ENCODE measurements around the gene MRC1. TPM values are rescaled to one million over a fixed set of nuclear protein-coding genes. Genes with fewer than 3 reads are reported as not detected.

Gene MRC1
- polyA plus RNA-seq, 1 donor (not counting 4 experiments of a cell fraction or from before 2014, with no cell fraction given) = 0.01 TPM

GRCh38 chr10:17915181-17915580 is 106.0 kb downstream of the MRC1 start:
- TF ChIP-seq CTCF (optimal IDR thresholded peaks at IDR 0.05 in 1 of 3, IDR thresholded peaks at IDR 0.05 in 1 of 3, conservative IDR thresholded peaks at IDR 0.05 in 1 of 3; ENCODE audit: extremely low read depth in 1 of 3, insufficient read depth in 2 of 3, low read length in 3 of 3) (no peak), EZH2 (IDR thresholded peaks at IDR 0.05; ENCODE audit: low read length) (no peak)
- Histone ChIP-seq H3K9ac (ENCODE audit: control insufficient read depth, extremely low read depth, insufficient read depth, low read length) (no peak overlapping the region), H3K9me3 (ENCODE audit: control insufficient read depth, low read depth, low read length) (no peaks in the 10 kb centered on the region), H3K4me3 (ENCODE audit: control insufficient read depth in 2 of 3, extremely low read depth in 1 of 3, insufficient read depth in 2 of 3, low read depth in 1 of 3, low read length in 3 of 3) (no peak overlapping the region), H3K27me3 (ENCODE audit: control insufficient read depth, extremely low read depth, insufficient read depth, low read length) (no peaks in the 10 kb centered on the region), H4K20me1 (ENCODE audit: control insufficient read depth, extremely low read depth, insufficient read depth, low read length) (no peaks in the 10 kb centered on the region), H3K36me3 (ENCODE audit: control insufficient read depth in 2 of 2, extremely low read depth in 1 of 2, insufficient read depth in 2 of 2, low read length in 2 of 2) (no peaks in the 10 kb centered on the region), H3K9me1 (ENCODE audit: control insufficient read depth, extremely low read depth, insufficient read depth, low read length) (no peaks in the 10 kb centered on the region), H3K27ac (ENCODE audit: control insufficient read depth, insufficient read depth, low read length) (no peak overlapping the region), H3K4me2 (ENCODE audit: control insufficient read depth, extremely low read depth, insufficient read depth, low read depth, low read length) (no peak overlapping the region), H3K4me1 (ENCODE audit: control insufficient read depth, extremely low read depth, insufficient read depth, low read length) (no peaks in the 10 kb centered on the region), H3K79me2 (ENCODE audit: control insufficient read depth, insufficient read depth, low read length) (no peaks in the 10 kb centered on the region), H2AFZ (ENCODE audit: control insufficient read depth, low read length) (no peak overlapping the region)
- dilution Hi-C loops (cut with MboI; ENCODE audit: extremely low pct_ligation_motif_present, low sequenced_read_pairs) = no loop called here
- no peak for DNase-seq (ENCODE audit: low read depth, low spot score)
- no peak for FAIRE-seq

- no peak overlapping the region for H2AFZ ChIP-seq (ENCODE audit: control insufficient read depth, low read length)
- FAIRE-seq = no peak
Observed at GRCh38 chr10:17918187-17918903, 109.2 kb downstream of the MRC1 start.

More at GRCh38 chr10:17918187-17918903, 109.2 kb downstream of the MRC1 start:
- H3K27ac ChIP-seq (ENCODE audit: control insufficient read depth, insufficient read depth, low read length) = no peak overlapping the region
- no peaks in the 10 kb centered on the region for H3K9me3 ChIP-seq (ENCODE audit: control insufficient read depth, low read depth, low read length)
- TF ChIP-seq CTCF (optimal IDR thresholded peaks at IDR 0.05 in 1 of 3, IDR thresholded peaks at IDR 0.05 in 1 of 3, conservative IDR thresholded peaks at IDR 0.05 in 1 of 3; ENCODE audit: extremely low read depth in 1 of 3, insufficient read depth in 2 of 3, low read length in 3 of 3) (no peak), EZH2 (IDR thresholded peaks at IDR 0.05; ENCODE audit: low read length) (no peak)
- no peaks in the 10 kb centered on the region for H4K20me1 ChIP-seq (ENCODE audit: control insufficient read depth, extremely low read depth, insufficient read depth, low read length)
- no peak overlapping the region for H3K9ac ChIP-seq (ENCODE audit: control insufficient read depth, extremely low read depth, insufficient read depth, low read length)
- no peak for DNase-seq (ENCODE audit: low read depth, low spot score)
- dilution Hi-C loops (cut with MboI; ENCODE audit: extremely low pct_ligation_motif_present, low sequenced_read_pairs) = no loop called here
- H3K27me3 ChIP-seq (ENCODE audit: control insufficient read depth, extremely low read depth, insufficient read depth, low read length) = no peaks in the 10 kb centered on the region
- H3K4me2 ChIP-seq (ENCODE audit: control insufficient read depth, extremely low read depth, insufficient read depth, low read depth, low read length) = no peak overlapping the region
- H3K79me2 ChIP-seq (ENCODE audit: control insufficient read depth, insufficient read depth, low read length) = no peaks in the 10 kb centered on the region
- no peaks in the 10 kb centered on the region for H3K36me3 ChIP-seq (ENCODE audit: control insufficient read depth in 2 of 2, extremely low read depth in 1 of 2, insufficient read depth in 2 of 2, low read length in 2 of 2)
- no peak overlapping the region for H3K4me3 ChIP-seq (ENCODE audit: control insufficient read depth in 2 of 3, extremely low read depth in 1 of 3, insufficient read depth in 2 of 3, low read depth in 1 of 3, low read length in 3 of 3)
- peaks cover 4% of the 10 kb centered on the region for H3K4me1 ChIP-seq (ENCODE audit: control insufficient read depth, extremely low read depth, insufficient read depth, low read length)
- H3K9me1 ChIP-seq (ENCODE audit: control insufficient read depth, extremely low read depth, insufficient read depth, low read length) = no peaks in the 10 kb centered on the region
